Loucy (cell line): ENCODE data around the gene CMTM8.

ENCODE experiments used
- EZH2phosphoT487 ChIP-seq: fragments of 200-600 bp; IDR thresholded peaks from 2 replicates; pipeline ENCODE4 v1.6.1; 2018; ENCODE audit warnings: antibody characterized with exemption, mild to moderate bottlenecking, moderate library complexity, borderline replicate concordance
- TF ChIP-seq, protein P1 (sequence below): fragments of 200-600 bp; sonication (generic); conservative IDR thresholded peaks from 2 replicates; pipeline ENCODE4 v1.5.1; 2014; ENCODE audit warnings: mild to moderate bottlenecking, antibody characterized with exemption, low read length

DNA sequence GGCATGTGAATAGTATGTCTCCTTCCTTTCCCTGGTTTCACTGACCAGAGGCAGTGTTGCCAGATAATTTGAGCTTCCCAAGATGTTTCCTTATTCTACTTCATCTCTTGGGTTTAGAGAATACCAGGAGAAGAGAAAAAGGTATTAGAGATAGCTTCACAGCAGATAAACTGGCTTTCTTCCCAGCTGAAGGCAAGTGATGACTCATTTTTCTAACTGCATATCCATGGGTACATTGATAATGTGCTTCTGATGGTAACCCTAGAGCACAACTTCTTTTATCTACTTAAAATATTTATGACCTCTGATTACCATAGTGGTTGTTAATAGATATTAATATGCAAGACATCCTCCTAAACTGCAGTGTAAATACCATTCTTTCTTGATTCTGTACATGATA, 34.6 kb upstream of the CMTM8 start:
- TF ChIP-seq, protein P1, sequence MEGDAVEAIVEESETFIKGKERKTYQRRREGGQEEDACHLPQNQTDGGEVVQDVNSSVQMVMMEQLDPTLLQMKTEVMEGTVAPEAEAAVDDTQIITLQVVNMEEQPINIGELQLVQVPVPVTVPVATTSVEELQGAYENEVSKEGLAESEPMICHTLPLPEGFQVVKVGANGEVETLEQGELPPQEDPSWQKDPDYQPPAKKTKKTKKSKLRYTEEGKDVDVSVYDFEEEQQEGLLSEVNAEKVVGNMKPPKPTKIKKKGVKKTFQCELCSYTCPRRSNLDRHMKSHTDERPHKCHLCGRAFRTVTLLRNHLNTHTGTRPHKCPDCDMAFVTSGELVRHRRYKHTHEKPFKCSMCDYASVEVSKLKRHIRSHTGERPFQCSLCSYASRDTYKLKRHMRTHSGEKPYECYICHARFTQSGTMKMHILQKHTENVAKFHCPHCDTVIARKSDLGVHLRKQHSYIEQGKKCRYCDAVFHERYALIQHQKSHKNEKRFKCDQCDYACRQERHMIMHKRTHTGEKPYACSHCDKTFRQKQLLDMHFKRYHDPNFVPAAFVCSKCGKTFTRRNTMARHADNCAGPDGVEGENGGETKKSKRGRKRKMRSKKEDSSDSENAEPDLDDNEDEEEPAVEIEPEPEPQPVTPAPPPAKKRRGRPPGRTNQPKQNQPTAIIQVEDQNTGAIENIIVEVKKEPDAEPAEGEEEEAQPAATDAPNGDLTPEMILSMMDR, result no peak
- TF ChIP-seq EZH2phosphoT487, result no peak
